AG04450 (cell line): ENCODE results near the gene SUSD3. TPM values are rescaled to one million over a fixed set of nuclear protein-coding genes. Genes with fewer than 3 reads are reported as not detected.

Source experiments
- CTCF ChIA-PET: fragments of 300-600, 350-600 bp; formaldehyde crosslinking; extraction: SDS; loops from one replicate; lab custom pipeline; 2022; ENCODE audit warnings: antibody characterized with exemption, inconsistent platforms; lab: Charles Lee
- POLR2A ChIA-PET: fragments of 350-600 bp; formaldehyde crosslinking; extraction: SDS; loops from one replicate; lab custom pipeline; 2021; ENCODE audit warnings: antibody characterized with exemption, inconsistent platforms; lab: Yijun Ruan, JAX
- DNase-seq: peaks from one replicate; pipeline ENCODE4 v3.0.0-alpha.2; 2011; ENCODE audit warnings: low read depth, low spot score
- H3K27ac ChIP-seq: one replicate; pipeline ENCODE4 v1.5.1; 2012; ENCODE audit warnings: low read depth, low read length, control low read depth
- H3K27me3 ChIP-seq: one replicate; pipeline ENCODE4 v1.6.0; 2012; ENCODE audit warnings: low read length; ENCODE audit not compliant: control insufficient read depth, insufficient read depth
- H3K4me3 ChIP-seq: 2 replicates; pipeline ENCODE4 v1.5.1; 2011; ENCODE audit warnings: mild to moderate bottlenecking, low read depth, low read length, control low read depth
- H3K9me3 ChIP-seq: 2 replicates; pipeline ENCODE4 v1.5.1; 2012; ENCODE audit warnings: low read length; ENCODE audit not compliant: control insufficient read depth, insufficient read depth
- CTCF ChIP-seq: IDR thresholded peaks from 2 replicates; pipeline ENCODE4 v1.5.1; 2011; ENCODE audit warnings: low read depth, low read length, control low read depth, inconsistent platforms
- polyA plus RNA-seq: library from polyadenylated mRNA; depleted of rRNA; stranded (reverse); fragments of >200 nt; gene quantifications from 2 replicates; pipeline ENCODE4 v1.2.3, GENCODE V29; 2011

Gene SUSD3
- polyA plus RNA-seq, 1 experiment, result 1.4 TPM

- Histone ChIP-seq H3K4me3 (no peak overlapping the region), H3K27ac (no peak overlapping the region), H3K27me3 (no peaks in the 10 kb centered on the region), H3K9me3 (no peaks in the 10 kb centered on the region)
- ChIA-PET POLR2A (no interaction called here), CTCF (interaction anchor here (1.1 to 1.3 kb wide), 3 partner anchors 18 to 441 kb away, joined by 3 read pairs; no protein-coding TSS in a partner anchor)
- no peak for DNase-seq
- no peak for TF ChIP-seq CTCF
Observed at GRCh38 chr9:93125331-93125894, 66.9 kb downstream of the SUSD3 start.

- ChIA-PET POLR2A (no interaction called here), CTCF (interaction anchor here (1.1 to 1.6 kb wide), 5 partner anchors 17 to 441 kb away, joined by 3 to 5 read pairs (median 3); no protein-coding TSS in a partner anchor)
- H3K4me3 ChIP-seq, result no peak overlapping the region
- no peak for TF ChIP-seq CTCF
- no peak for DNase-seq
- H3K9me3 ChIP-seq, result no peaks in the 10 kb centered on the region
- no peaks in the 10 kb centered on the region for H3K27me3 ChIP-seq
- H3K27ac ChIP-seq, result no peak overlapping the region
Observed at GRCh38 chr9:93126151-93126781, 67.8 kb downstream of the SUSD3 start.

- no peak overlapping the region for H3K27ac ChIP-seq
- no peak for TF ChIP-seq CTCF
- POLR2A ChIA-PET, result no interaction called here
- DNase-seq, result no peak
- CTCF ChIA-PET, result interaction anchor here (1.1 to 1.6 kb wide), 2 partner anchors 18 to 439 kb away, joined by 3 to 5 read pairs; no protein-coding TSS in a partner anchor
- no peaks in the 10 kb centered on the region for H3K27me3 ChIP-seq
- H3K9me3 ChIP-seq, result no peaks in the 10 kb centered on the region; the same call in 1 of the 2 replicates
- no peak overlapping the region for H3K4me3 ChIP-seq
Observed at GRCh38 chr9:93126825-93127368, 68.4 kb downstream of the SUSD3 start.

GRCh38 chr9:93127395-93127911, 69.0 kb downstream of the SUSD3 start:
- Histone ChIP-seq H3K27me3 (no peaks in the 10 kb centered on the region), H3K4me3 (no peak overlapping the region), H3K9me3 (no peaks in the 10 kb centered on the region; the same call in 1 of the 2 replicates), H3K27ac (no peak overlapping the region)
- ChIA-PET CTCF (interaction anchor here (1.6 kb wide), 1 partner anchor 19 kb away, joined by 5 read pairs; no protein-coding TSS in a partner anchor), POLR2A (no interaction called here)
- no peak for DNase-seq
- no peak for TF ChIP-seq CTCF
